Measurements from ENCODE around the gene MMP11.

MMP11 gene

DNA sequence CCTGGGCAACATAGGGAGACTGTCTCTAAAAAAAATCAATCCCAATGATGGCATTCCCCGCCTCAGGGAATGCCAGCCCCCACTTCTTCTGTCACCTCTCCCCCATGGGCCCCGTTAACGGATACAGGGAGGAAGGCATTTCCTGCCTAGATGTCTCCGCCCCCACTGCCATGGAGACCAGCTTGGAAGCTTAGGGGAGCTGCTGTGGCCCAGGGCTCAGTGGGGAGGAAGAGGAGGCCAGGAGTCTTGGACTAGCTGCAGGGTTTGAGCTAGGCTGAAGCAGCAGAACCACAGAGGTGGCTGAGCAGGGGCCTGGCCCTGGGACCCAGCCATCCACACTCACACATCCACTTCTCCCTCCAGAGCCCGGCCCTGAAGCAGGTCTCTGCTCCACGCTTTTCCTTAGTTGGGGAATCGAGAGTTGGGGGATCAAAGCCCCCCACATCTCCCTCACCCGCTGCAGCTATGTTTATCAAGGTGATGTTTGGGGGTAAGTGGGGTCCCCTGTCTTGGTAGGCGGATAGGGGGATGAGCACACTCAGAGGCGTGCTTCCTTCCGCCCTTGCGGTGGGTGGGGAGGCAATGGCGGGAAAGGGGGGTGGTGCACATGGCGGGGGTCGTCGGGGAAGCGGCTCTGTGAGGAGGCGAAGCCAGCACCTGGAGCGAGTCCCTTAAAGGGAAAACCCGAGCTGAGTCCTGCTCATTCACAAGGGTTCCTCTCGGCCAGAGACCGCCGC lies 9.6 kb upstream of the MMP11 start, which contains the start of gene C22orf15:
Gene C22orf15 (plus strand): TSS at position 149 of the 737 bp plus-strand sequence. CDS start 317 bp downstream, at position 466.
- no peak for DNase-seq

DNA sequence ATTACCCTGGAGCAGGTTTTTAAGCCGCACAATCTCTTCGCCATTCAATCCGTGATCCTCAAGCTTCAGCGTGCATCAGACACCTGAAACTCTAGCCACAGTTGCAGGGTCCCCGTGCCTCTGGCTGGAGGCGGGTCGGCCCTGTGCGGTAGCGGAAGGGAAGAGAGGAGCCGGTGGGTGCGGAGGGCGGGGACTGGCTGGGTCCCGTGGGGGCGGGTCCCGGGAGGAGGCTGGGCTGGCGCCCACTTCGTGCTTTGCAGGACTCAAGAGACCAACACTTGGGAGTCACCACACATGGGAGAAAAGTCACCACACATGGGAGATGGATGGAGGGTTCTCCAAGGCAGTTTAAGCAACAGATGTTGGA lies 9.1 kb upstream of the MMP11 start:
- DNase-seq, result no peak

DNA sequence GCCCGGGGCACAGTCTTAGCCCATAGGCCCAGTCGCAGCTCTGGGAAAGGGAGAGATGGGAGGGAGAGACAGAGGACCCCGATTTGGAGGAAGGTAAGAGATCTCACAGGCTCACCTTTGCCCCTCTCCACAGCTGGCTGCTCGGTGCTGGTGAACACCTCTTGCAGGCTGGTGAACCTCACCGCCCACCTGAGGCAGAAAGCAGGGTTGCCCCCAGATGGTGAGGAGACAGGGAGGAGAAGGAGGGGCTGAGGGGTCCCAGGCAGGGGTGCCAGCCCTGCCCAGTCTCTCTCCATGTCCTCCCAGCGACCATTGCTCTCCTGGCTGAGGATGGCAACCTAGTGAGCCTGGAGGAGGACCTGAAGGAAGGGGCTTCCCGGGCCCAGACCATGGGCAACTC lies 8.7 kb upstream of the MMP11 start:
- DNase-seq, result no peak

DNA sequence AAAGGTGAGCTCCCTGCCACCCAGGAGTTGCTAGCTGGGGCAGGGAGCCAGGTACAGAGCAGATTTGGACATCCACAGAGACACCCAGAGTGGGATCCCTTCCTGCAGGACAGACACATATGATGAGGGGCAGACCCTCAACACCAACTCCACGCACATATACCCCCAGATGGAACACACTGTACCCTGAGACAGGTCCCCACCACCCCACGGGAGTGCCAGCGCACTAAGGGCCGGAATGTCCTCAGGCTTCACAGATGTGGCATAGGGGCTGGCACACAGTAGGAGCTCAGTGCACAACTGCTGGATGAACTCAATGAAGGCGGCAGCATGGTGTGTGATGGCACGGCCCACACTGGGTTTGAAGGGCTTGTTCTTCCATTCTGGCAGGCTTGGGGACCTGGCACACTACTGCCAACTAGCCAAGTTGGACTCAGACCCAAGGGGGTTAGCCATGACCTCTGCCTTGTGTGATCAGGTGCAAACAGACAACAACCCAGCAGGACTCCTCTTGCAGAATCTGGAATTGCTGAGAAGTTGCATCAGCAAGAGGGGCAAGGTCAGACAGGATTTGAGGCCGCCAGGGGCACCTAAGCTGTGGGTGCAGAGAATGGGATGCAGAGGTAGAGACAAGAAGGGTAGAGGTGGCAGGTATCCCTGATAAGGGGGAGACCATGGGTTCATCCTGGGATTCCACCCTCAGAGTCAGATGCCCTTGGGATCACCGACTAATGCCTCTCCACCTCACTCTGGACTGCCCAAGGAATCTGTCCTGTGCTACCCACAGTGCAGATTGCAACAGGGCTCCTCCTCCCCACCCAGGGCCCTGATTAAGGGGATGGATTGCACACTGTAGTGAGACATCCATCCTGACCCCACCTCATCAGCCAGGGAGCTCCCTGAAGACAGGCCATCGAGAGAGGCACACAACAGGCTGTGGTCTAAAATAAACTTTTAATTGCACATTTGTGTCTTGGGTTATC lies 7.5 kb upstream of the MMP11 start:
- no peak for DNase-seq

DNA sequence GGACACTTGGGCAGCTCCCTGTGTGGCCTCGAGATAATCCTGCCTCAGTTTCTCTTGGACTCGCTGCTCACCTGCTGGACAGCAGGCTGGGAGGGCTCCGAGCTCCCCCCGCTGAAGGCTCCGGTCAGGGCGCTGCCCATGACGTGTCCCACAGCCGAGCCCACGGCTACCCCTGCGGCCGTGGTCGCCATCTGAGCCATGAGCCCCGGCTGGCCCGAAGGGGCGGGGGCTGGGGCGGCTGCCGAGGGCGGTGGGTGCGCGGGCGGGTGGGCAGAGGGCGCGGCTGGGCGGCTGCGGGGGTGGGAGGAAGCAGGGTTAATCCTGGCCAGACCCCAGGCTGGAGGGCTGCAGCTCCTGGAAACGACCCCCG lies 5.4 kb upstream of the MMP11 start:
- DNase-seq, result no peak

DNA sequence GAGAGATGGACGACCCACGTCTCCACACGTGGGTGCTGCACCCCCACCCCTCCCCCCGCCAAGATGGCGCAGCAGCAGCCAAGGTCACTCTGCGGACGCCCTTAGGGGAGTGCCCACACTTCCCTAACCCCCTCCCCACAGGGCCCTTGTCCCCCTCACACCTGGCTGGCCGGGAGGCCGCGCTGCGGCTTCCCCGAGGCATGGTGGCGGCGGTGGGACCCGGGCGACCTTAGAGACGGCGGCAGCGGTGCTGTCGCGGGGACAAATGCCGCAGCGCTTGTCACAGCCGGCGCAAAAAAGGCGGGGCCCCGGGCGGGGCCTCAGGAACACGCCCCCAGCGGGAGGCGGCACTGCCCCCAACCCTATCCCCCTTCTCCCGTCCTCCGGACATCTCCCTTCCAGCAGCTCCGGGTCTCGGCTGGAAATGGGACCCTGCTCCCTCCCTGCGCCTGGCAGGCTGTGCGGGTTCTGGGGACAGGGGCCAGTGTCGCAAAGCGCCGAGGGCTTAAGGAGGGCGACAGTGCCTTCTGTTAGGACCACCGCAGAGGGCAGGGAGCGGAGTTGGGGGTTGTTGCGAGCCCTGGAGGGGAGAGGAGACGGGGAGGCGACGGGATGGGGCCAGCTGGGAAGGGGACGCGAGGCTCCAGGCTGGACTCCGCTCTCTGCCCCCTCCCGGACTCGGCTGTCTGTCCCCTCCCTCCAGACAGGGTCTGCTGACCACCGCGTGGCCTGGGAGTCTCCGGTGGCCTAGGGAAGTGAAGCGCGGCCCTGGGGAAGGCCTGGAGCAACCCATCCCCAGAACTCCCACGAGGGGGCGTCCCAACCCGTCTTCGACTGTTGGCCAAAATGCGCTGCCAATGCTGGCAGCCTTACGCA lies 4.7 kb upstream of the MMP11 start, which contains the start of gene CHCHD10:
Gene CHCHD10 (minus strand): TSS at position 300 of the 876 bp plus-strand sequence. CDS start 98 bp downstream, at position 202.
- peak; percentile 65 for DNase-seq

DNA sequence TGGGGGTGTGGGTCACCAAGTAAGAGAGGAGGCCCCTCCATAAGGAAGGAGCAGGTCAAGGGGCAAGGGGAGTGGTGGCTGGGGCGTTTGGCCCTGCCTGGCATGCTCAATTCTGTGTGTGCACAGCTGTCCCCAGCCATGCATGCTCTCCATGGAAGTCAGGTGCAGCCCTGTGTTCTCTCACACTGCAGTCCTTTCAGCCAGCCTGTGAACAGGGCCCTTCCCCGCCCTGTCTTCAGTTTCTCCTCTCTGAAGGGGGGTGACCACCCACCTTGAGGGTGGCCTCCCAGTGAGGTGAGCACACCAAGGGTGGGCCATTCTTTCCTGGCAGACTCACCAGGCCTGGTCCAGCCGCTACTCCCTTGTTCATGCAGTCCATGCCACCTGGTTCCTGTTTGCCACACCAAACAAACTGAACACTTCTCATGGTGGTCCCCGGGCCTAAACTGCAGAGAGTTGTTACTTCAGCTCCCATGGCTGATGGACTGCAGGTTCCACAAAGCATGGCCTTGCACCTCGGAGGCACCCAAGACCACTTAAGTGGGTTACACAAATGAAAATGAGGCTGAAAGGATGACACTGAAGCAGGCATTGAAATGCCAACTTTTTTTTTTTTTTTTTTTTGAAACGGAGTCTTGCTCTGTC lies 3.2 kb upstream of the MMP11 start:
- DNase-seq, result no peak

DNA sequence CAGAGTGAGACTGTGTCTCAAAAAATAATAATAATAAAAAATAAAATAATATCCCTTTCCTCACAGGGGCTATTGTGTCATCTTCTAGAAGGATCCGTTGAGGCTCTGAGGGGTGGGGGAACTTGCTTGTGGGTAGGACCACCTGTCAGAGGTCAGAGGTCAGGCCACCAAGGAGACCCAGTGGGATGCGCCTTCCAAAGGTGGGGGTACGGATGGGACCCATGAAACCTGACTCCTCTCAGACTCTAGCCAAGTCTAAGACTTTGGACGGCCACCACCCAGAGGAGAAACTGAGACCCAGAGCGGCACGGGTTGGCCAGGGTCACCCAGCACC lies 367 bp upstream of the MMP11 start:
- DNase-seq, result no peak

DNA sequence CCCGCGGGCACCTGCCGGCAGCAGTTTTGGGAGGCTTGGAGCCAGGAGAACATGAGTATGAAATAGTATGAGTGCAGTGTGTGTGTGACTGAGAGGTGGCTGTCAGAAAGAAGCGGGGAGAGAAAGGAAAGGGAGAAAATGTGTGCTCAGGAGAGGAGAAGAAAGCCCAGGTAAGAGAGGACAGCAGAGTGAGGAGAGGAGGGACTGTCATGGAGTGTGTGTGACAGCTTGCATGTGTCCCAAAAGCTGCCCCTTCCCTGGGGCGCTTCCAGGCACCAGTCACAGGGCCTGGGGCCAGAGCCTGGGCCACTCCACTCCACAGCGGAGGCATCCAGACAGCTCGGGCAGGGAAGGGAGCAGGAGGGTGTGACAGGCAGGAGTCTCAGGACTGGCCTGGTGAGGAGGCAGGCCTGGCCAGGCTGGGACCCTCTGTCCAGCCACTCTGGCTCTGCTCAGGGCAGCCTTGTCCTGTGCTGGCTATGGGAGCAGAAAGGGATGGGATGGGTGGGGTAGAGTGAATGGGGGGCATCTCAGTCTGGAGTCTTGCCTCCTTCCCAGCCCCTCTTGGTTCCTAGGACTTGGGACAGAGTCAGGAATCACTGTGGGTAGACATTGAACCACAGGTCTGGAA lies 949 bp downstream of the MMP11 start:
- no peak for DNase-seq

DNA sequence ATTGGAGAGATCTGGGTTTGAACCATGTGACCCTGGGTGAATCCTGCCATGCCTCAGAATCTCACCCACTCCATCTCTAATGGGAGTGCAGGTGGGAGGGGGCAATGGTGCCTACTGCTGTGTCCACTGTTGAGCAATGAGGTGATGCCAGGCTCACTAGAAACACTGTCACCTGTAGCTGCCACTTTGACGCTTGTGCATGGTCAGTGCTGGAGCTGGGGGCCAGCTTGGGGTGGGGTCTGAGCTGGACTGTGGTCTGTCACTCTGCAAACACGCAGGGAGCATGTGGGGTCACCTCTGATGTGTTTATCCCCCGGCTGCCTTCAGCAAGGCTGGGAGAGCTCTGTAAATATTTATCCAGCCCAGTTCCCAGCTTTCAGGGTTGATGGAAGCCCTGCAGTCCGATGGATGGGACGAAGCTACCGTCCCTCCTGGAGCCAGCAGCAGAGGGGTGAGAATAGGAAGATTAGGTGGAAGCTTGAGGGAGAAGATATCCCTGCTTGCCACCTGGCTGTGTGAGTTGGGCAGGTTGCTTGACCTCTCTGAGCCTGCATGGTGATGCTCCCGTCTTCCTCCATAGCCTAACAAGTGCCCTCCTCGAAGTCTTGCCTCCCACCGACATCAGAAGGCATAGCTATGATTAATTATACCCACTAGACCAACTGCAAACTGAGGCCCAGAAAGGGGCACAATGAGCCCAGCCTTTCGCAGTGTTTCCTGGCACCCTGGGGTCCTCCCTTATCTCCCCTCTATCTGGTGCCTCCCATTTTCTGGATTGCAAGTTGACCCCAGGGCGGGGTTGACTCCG lies 1.7 kb downstream of the MMP11 start:
- no peak for DNase-seq

DNA sequence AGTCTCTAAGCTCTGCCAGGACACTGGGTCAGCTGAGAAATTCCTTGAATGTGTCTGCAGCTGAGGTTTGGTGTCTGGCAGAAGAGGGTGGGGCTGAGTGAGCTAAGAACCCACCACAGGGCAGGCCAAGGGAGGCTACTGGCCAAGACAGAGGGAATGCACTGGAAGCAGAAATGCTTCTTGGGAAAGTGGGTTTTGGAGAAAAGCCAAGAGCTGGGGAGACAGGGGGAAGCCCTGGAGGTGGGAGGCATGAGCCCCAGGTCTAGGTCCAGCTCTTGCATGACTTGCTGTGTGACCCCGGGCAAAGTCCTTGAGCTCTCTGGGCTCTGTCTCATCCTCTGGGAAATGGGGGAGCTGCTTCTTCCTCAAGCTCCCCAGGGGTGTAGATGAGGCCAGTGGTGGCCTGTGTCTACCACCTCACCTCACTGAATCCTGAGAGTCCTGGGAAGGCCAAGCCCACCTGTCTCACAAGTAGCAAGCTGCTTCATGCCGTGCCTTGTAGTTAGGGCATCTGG lies 2.3 kb downstream of the MMP11 start:
- no peak for DNase-seq

DNA sequence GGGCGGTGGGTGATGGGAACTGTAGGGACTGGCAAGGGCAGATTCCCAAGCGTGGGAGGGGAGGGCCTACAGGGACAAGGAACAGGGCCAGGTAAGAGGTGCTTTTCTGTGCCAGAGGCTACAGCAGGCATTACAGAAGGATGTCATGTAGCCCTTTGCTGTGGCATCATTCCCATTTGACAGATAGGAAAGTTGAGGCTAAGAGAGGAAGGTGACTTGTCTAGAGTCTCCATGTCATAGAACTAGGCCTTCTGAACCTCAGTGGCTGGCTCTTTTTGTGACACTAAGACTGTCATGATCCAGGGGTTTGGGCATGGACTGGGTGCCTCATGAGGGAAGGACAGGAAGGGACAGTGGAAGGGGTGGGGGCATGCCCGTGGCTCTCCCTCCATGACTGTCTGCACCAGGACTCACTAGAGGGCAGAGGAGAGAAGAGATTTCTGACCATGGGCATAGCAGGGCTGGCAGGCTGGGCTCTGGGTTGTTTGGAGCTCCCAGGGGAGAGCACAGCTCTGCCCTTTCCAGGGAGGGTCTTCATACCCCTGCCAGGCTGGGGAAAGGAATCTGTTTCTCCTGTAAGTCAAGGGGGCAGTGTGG lies 3.2 kb downstream of the MMP11 start:
- DNase-seq, result no peak

DNA sequence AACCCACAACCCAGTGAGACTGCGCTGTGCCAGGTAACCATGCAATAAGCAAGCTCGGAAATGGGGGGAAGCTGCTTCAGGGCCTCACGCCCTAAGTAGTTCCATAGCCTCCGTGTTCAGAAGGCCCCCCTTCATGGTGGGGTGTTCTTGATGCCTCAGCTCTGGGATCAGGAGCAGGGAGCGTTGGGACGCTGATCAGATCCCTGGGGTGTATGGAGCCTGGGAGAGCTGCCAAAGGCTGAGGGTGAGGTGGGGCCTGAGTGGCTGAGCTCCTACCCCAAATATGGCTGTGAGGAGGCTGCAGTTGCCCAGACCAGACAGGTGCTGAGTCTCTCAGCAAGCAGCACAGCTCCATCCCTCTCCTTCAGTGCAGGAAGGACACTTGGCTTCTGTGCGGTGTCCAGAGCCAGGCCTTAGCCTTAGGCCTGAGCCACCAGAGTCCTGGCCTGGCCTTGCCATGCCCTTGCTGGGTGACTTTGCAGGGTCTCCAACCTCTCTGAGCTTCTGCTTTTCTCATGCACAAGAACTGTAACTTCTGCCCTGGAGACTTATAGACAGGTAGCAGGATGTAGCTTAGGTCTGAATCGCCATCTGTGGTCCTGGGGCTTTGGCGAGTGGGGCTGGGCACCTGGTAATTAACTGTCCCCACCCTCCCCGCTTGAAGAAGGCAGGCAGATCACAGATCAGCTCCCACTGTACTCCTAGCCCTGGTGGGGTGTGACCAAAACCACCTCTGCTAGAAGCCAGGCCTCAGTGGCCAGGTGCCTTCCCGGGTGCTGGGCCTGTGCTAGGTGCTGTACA lies 5.3 kb downstream of the MMP11 start:
- peak; percentile 56 for DNase-seq

DNA sequence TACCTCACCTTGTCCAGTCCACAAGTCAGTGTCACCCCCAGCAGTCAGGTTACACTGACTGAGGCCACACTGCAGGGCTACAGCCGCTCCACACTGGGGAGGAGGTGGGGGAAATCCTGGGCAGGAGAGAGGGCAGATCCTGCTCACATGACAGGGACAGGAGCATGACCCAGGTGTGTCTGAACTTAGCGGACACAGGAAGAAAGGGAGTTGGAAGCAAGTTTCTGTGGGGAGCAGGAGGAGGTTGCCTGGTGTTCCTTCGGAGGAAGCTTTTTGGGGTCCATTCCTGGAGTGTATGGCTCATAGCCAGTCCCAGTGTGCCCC lies 5.9 kb downstream of the MMP11 start:
- DNase-seq, result no peak

DNA sequence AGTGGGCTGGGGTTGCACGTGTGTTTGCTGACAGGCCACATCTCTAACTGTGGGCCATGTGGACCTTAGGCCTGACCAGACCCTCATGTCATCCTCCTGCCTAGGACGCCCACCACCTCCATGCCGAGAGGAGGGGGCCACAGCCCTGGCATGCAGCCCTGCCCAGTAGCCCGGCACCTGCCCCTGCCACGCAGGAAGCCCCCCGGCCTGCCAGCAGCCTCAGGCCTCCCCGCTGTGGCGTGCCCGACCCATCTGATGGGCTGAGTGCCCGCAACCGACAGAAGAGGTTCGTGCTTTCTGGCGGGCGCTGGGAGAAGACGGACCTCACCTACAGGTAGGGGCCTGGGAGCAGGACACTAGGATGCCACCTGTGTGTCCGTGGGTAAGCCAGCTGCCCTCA lies 6.4 kb downstream of the MMP11 start:
- DNase-seq, result no peak

DNA sequence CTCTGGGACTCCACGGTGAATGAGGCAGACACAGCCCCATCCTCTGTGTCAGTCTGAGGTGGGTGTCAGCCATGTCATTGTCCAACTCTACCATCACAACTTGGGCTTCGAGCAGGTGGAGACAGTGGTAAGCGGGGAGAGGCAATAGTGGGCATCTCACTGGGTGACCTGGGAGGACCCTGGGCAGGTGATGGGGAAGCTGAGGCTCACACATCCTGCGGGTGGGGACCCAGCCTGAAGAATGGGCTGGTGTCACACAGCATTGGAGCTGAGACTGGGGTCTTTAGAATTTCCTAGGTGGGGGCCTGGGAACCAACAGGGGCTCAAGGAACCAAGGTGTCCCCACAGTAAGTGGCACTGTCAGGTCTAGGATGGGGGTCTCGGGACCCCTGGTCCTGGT lies 7.1 kb downstream of the MMP11 start:
- DNase-seq, result no peak

DNA sequence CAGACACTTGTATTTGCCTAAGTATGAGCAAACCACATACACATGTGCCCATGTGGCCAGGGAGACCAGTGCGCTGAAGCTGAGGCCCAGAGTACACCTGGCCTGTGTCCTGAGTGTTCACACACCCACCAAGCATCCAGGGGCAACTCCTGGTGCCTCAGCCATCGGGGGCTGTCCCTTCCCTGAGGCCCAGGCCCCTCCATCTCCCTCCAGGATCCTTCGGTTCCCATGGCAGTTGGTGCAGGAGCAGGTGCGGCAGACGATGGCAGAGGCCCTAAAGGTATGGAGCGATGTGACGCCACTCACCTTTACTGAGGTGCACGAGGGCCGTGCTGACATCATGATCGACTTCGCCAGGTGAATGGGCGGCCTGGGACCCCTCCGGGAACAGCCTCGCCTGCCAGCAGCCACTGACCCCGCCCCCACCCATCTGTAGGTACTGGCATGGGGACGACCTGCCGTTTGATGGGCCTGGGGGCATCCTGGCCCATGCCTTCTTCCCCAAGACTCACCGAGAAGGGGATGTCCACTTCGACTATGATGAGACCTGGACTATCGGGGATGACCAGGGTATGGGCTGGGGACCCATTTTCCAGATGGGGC lies 7.6 kb downstream of the MMP11 start:
- DNase-seq, result no peak

DNA sequence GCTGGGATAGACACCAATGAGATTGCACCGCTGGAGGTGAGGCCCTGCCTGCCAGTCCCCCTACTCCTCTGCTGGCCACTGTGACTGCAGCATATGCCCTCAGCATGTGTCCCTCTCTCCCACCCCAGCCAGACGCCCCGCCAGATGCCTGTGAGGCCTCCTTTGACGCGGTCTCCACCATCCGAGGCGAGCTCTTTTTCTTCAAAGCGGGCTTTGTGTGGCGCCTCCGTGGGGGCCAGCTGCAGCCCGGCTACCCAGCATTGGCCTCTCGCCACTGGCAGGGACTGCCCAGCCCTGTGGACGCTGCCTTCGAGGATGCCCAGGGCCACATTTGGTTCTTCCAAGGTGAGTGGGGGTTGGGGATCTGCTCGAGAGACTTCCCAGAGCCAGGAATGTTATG lies 8.4 kb downstream of the MMP11 start:
- DNase-seq, result no peak

DNA sequence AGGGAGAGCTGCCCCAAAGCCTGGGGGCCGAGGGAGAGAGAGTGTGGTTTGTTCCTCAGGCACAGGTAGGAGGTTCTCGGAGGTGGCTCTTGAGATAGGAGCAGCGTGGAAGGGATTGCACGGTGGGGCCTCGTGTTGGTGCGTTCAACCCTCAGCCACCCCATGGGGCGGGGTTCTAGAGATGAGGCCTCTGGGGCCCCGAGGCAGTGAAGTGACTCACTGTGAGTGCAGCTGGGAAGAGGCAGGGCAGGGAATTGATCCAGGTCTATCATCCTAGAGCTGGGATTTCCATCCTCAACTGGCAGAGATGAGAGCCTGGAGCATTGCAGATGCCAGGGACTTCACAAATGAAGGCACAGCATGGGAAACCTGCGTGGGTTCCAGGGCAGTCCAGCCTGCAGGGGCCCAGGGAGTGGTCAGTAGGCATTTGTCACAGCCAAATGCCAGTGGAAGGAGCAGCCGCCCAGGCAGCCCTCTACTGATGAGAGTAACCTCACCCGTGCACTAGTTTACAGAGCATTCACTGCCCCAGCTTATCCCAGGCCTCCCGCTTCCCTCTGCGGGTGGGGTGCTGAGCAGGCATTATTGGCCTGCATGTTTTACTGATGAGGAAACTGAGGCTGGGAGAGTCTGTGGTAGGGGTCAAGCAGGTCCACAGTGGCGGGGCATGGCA lies 9.0 kb downstream of the MMP11 start:
- DNase-seq, result no peak
